Hepatocyte (in vitro differentiated cells): ENCODE measurements around the gene CDC42EP2. TPM values are rescaled to one million over a fixed set of nuclear protein-coding genes. Genes with fewer than 3 reads are reported as not detected.

Source experiments
- DNase-seq: peaks from one replicate; pipeline ENCODE4 v3.0.0-alpha.2; 2016; ENCODE audit warnings: low spot score
- H2AFZ ChIP-seq: fragments of 200-600 bp; sonication (generic); 2 replicates; pipeline ENCODE4 v1.6.0; 2016; ENCODE audit warnings: antibody characterized with exemption, mild to moderate bottlenecking
- H3K27ac ChIP-seq: fragments of 200-600 bp; sonication (generic); 2 replicates; pipeline ENCODE4 v1.5.1; 2016; ENCODE audit warnings: mild to moderate bottlenecking
- H3K27me3 ChIP-seq: fragments of 200-600 bp; sonication (generic); 2 replicates; pipeline ENCODE4 v1.6.1; 2016
- H3K36me3 ChIP-seq: fragments of 200-600 bp; sonication (generic); replicated peaks from 2 replicates; pipeline ENCODE4 v1.5.1; 2016; ENCODE audit warnings: low read depth; ENCODE audit not compliant: insufficient read depth
- H3K4me1 ChIP-seq: fragments of 200-600 bp; sonication (generic); 2 replicates; pipeline ENCODE4 v1.5.1; 2016; ENCODE audit warnings: mild to moderate bottlenecking, moderate library complexity; ENCODE audit not compliant: insufficient read depth
- H3K4me2 ChIP-seq: fragments of 200-600 bp; sonication (generic); 2 replicates; pipeline ENCODE4 v1.6.0; 2016
- H3K4me3 ChIP-seq: fragments of 200-600 bp; sonication (generic); 2 replicates; pipeline ENCODE4 v1.5.1; 2016; ENCODE audit warnings: mild to moderate bottlenecking
- H3K79me2 ChIP-seq: fragments of 200-600 bp; sonication (generic); 2 replicates; pipeline ENCODE4 v1.6.0; 2017; ENCODE audit warnings: mild to moderate bottlenecking
- H3K9me2 ChIP-seq: fragments of 200-600 bp; sonication (generic); replicated peaks from 2 replicates; pipeline ENCODE4 v1.6.0; 2017; ENCODE audit warnings: mild to moderate bottlenecking; ENCODE audit not compliant: insufficient read depth
- H3K9me3 ChIP-seq: fragments of 200-600 bp; sonication (generic); 2 replicates; pipeline ENCODE4 v1.5.1; 2016; ENCODE audit warnings: low read depth, mild to moderate bottlenecking
- H4K20me1 ChIP-seq: fragments of 200-600 bp; sonication (generic); 2 replicates; pipeline ENCODE4 v1.6.0; 2016; ENCODE audit warnings: mild to moderate bottlenecking; ENCODE audit not compliant: insufficient read depth, poor library complexity, severe bottlenecking
- EZH2 ChIP-seq: fragments of 200-600 bp; sonication (generic); IDR thresholded peaks from 2 replicates; pipeline ENCODE4 v1.6.1; 2016; ENCODE audit warnings: antibody characterized with exemption, mild to moderate bottlenecking, borderline replicate concordance
- EZH2phosphoT487 ChIP-seq: fragments of 200-600 bp; sonication (generic); IDR thresholded peaks from one replicate; pipeline ENCODE4 v1.6.1; 2018; ENCODE audit warnings: antibody characterized with exemption, mild to moderate bottlenecking, low read depth, moderate library complexity; ENCODE audit not compliant: unreplicated experiment, severe bottlenecking
- WGBS: methylation state at CpG from one replicate; pipeline ENCODE4 v1.1.6; 2016; ENCODE audit warnings: low lambda C conversion rate; ENCODE audit errors: missing lambda C conversion rate; 5-methylcytosine and 5-hydroxymethylcytosine counted together
- polyA plus RNA-seq: library from polyadenylated mRNA; unstranded; fragments of >200 nt; fragmentation: Nextera tagmentation; extraction: Ambion mirVana; gene quantifications from 2 replicates; pipeline ENCODE4 v1.2.1, GENCODE V29; 2016
- total RNA-seq: library from RNA; depleted of rRNA; stranded (reverse); fragments of >200 nt; gene quantifications from 2 replicates; pipeline ENCODE4 v1.2.3, GENCODE V29; 2014
- TF ChIP-seq, protein P1 (sequence below): fragments of 200-600 bp; sonication (generic); IDR thresholded peaks from 2 replicates; pipeline ENCODE4 v1.5.1; 2016; ENCODE audit warnings: antibody characterized with exemption, mild to moderate bottlenecking; ENCODE audit not compliant: poor library complexity

CDC42EP2 gene
- total and polyA plus RNA-seq, 2 experiments from 2014 or later: 21.7 to 35.0 TPM

GRCh38 chr11:65310215-65310614 is 4.5 kb upstream of the CDC42EP2 start:
- H3K4me1 ChIP-seq: peaks cover 53% of the 10 kb centered on the region
- no peak for DNase-seq
- H3K4me2 ChIP-seq: no peak overlapping the region
- H3K27me3 ChIP-seq: no peaks in the 10 kb centered on the region
- no peak overlapping the region for H2AFZ ChIP-seq
- TF ChIP-seq, protein P1, sequence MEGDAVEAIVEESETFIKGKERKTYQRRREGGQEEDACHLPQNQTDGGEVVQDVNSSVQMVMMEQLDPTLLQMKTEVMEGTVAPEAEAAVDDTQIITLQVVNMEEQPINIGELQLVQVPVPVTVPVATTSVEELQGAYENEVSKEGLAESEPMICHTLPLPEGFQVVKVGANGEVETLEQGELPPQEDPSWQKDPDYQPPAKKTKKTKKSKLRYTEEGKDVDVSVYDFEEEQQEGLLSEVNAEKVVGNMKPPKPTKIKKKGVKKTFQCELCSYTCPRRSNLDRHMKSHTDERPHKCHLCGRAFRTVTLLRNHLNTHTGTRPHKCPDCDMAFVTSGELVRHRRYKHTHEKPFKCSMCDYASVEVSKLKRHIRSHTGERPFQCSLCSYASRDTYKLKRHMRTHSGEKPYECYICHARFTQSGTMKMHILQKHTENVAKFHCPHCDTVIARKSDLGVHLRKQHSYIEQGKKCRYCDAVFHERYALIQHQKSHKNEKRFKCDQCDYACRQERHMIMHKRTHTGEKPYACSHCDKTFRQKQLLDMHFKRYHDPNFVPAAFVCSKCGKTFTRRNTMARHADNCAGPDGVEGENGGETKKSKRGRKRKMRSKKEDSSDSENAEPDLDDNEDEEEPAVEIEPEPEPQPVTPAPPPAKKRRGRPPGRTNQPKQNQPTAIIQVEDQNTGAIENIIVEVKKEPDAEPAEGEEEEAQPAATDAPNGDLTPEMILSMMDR: no peak
- no peaks in the 10 kb centered on the region for H3K36me3 ChIP-seq
- H3K9me3 ChIP-seq: no peaks in the 10 kb centered on the region
- 81% methylated on average over 10 of the region's 10 CpGs for WGBS
- H3K27ac ChIP-seq: no peak overlapping the region
- H4K20me1 ChIP-seq: no peaks in the 10 kb centered on the region
- no peaks in the 10 kb centered on the region for H3K9me2 ChIP-seq
- H3K4me3 ChIP-seq: no peak overlapping the region
- H3K79me2 ChIP-seq: peaks cover 34% of the 10 kb centered on the region

DNA sequence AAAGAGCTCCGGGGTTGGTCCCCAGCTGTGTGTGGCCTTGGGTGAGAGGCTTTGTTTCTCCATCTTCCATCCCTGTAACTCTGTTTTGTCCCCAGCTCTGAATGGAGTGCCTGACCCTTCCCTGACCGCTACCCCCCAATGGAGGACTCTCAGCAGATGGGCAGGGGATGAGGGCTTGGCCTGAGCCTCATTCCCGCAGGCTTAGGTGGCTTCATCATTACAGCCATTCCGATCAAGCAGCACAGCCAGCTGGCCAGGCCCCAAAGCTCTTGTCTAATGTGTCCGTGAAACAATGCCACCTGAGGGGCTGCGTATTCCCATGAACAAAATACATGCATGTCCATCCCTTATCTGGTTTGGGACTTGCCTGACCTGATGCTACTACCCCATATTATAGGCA is 3.9 kb upstream of the CDC42EP2 start:
- no peak for DNase-seq
- no peaks in the 10 kb centered on the region for H3K9me3 ChIP-seq
- TF ChIP-seq EZH2phosphoT487 (no peak), EZH2 (no peak)
- TF ChIP-seq, protein P1: no peak
- H3K36me3 ChIP-seq: no peaks in the 10 kb centered on the region
- no peak overlapping the region for H2AFZ ChIP-seq
- no peak overlapping the region for H3K4me2 ChIP-seq
- H3K27me3 ChIP-seq: no peaks in the 10 kb centered on the region
- H3K27ac ChIP-seq: no peak overlapping the region
- H3K4me1 ChIP-seq: peaks cover 48% of the 10 kb centered on the region
- H4K20me1 ChIP-seq: peaks cover under 1% of the 10 kb centered on the region
- WGBS: 62% methylated on average over 6 of the region's 6 CpGs
- no peaks in the 10 kb centered on the region for H3K9me2 ChIP-seq
- H3K4me3 ChIP-seq: no peak overlapping the region
- H3K79me2 ChIP-seq: peaks cover 37% of the 10 kb centered on the region

DNA sequence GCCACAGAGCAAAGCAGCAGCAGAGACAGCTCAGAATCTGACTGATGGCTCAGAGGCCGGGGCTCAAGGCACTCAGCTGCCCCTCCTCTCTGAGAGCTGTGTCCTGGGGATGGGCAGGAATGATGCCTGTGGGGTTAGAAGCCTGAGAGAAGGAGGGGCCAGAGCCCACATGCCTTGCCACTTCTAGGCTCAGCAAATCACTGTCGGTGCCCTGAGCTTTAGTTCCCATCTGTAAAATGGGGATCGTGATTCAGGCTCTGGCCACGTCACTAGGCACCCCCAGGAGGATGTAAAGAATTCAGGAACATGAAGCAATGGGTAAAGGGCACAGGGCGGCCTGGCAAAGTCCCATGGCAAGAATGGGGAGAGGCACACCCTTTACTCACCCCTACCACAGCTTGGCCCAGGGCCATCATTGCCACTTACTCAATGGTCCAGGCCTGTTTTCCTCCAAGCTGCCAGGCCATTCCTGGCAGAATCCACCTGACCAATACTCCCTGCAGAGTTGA is 3.4 kb upstream of the CDC42EP2 start:
- WGBS: 82% methylated on average over 5 of the region's 5 CpGs

More for the DNA sequence above, 3.4 kb upstream of the CDC42EP2 start:
- TF ChIP-seq, protein P1: no peak
- TF ChIP-seq EZH2 (no peak), EZH2phosphoT487 (no peak)
- Histone ChIP-seq H3K4me1 (peaks cover 44% of the 10 kb centered on the region), H3K27ac (no peak overlapping the region), H4K20me1 (peaks cover 6% of the 10 kb centered on the region), H3K79me2 (peaks cover 42% of the 10 kb centered on the region), H3K36me3 (no peaks in the 10 kb centered on the region), H3K27me3 (no peaks in the 10 kb centered on the region), H3K4me2 (no peak overlapping the region), H3K9me2 (no peaks in the 10 kb centered on the region), H2AFZ (no peak overlapping the region), H3K9me3 (no peaks in the 10 kb centered on the region), H3K4me3 (no peak overlapping the region)
- DNase-seq: no peak
